ENCODE data around the gene RNASE1.
"Not testable (repeated sequence)": the region's sequence is repeated elsewhere in the genome, so short reads cannot be mapped to it uniquely, and the experiment has no call there.

The RNASE1 gene

DNA sequence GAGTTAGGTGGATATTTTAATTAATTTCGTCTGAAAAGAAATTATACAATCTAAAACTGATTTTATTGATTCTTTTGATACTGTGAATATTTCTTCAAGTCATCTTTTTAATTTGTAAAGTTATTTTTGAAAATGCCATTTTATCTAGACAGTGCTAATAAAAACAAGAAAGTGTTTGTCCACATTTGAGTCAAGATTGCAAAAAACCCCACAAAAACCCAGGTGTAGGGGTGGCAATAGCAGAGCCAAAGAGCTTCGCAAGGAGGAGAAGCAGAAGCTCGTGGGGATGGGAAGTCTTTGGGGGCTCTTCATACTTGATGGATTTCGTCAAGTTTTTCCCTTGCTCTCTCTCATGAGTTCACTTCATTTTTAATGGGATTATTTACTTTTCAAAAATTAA, 15.6 kb downstream of the RNASE1 start:
- in situ Hi-C loops (cut with MboI; ENCODE audit: low pct_unique_long_range_greater_than_20kb, low sequenced_read_pairs) = no loop called here
- DNase-seq = no peak

DNA sequence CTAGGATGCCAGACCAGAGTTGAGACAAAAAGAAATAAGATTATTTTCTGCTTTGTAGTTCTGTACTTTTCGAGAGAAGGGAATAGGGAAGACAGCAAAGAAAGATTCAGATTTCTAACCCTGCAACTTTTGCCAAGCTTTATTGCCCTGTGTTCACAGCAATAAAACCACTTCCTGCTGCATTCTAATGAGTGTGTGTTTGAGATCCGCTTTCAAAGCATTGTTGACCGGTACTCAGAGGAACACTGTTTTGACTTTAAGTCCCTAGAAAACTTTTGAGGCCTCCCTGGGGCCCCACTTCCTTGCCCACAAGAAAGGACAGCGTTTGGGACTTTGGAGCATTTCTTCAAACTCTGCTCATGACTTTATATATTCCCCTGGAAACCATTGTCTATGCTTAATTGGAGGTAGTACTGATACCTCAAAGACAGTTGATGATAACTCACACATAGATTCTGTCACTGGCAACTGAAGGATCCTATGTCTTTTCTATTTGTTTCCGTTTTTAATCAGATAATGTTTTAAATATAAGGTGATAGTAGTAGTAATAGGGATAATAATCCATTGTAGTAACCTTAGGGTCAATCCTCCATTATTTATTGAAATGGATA, 20.3 kb downstream of the RNASE1 start:
- DNase-seq = peak; percentile 52
- in situ Hi-C loops (cut with MboI; ENCODE audit: low pct_unique_long_range_greater_than_20kb, low sequenced_read_pairs) = no loop called here

DNA sequence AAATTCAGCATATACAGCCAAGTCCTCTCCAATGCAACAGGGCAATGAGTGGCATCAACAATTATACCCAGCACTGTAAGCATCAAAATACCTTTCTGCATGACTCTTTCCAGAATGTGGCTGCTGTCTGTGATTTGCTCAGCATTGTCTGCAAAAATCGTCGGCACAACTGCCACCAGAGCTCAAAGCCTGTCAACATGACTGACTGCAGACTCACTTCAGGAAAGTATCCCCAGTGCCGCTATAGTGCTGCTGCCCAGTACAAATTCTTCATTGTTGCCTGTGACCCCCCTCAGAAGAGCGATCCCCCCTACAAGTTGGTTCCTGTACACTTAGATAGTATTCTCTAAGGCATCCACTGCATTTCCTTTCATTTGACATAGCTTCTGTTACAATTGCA, 20.8 kb downstream of the RNASE1 start:
- no peak for DNase-seq
- in situ Hi-C loops (cut with MboI; ENCODE audit: low pct_unique_long_range_greater_than_20kb, low sequenced_read_pairs) = no loop called here

DNA sequence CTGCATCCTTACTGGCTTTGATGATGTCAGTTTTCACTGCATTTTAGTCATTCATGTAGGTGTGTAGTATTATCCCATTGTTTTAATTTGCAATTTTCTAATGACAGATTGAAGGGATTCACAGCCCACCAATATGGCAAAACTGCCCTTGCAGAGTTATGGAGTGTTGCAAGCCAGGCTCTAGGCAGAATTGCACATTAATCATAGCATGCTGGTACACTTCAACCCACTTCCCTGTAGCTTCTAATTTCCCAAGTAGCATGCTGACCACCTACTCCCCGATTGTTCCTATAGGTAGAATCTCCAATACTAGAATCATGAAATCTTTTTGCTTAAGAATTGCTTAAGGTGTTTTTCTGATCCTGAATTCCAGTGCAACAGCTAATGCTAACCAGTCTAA, 26.7 kb downstream of the RNASE1 start:
- DNase-seq = no peak
- in situ Hi-C loops (cut with MboI; ENCODE audit: low pct_unique_long_range_greater_than_20kb, low sequenced_read_pairs) = no loop called here

DNA sequence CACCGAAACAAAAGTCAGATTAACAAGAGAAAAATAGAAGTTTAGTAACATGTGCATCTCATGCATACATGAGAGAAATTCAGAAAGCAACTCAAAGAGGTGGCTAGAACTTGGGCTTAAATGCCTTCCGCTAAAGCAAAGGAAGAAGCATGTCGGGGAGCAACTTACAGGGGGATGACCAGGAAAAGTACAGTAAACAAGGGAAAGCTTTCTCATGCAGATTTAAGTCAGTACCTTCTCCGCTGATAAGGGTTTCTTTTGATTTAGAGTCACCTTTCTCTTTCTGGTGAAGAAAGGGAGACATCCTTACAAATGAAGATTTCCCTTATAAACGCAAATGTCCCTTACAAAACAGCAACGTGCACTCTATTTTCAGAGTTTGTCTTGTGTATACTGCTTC, 27.6 kb downstream of the RNASE1 start:
- DNase-seq = no peak
- in situ Hi-C loops (cut with MboI; ENCODE audit: low pct_unique_long_range_greater_than_20kb, low sequenced_read_pairs) = no loop called here

DNA sequence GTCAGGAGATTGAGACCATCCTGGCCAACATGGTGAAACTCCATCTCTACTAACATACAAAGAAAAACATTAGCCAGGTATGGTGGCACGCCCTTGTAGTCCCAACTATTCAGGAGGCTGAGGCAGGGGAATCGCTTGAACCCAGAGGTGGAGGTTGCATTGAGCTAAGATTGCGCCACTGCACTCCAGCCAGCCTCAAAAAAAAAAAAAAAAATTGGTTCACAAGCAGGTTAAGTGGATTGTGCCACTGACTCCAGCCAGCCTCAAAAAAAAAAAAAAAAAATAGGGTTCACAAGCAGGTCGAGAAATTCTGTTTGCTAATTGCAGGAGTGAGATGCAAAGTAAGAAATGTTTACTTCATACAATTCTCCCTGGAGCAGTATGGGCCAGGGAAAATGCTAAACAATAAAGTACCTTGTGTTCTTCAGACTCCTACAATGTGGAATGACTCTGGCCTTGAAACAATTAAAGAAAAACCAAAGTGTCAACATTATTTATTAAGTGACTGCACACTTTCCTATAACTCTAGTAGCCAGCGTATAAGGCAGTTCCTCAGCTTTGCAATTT, 28.3 kb downstream of the RNASE1 start:
- DNase-seq = no peak
- in situ Hi-C loops (cut with MboI; ENCODE audit: low pct_unique_long_range_greater_than_20kb, low sequenced_read_pairs) = no loop called here

DNA sequence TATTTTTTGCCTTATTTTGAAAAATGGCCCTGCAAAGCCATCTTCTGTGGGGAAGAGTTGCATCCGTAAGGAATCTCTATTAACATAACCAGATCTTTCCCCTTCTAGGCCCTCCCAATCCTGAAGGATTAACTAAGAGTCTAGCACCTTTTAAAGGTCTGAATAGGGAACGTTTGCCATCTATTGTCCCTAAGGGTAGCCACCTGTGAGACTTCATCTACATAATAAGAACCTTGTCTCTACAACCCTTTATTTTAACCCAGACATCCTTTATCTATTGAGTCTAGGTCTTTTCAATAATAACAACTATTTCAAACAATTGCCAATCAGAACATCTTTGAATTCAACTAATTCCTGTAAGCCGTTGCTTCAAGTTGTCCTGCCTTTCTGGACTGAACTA, 30.0 kb downstream of the RNASE1 start:
- in situ Hi-C loops (cut with MboI; ENCODE audit: low pct_unique_long_range_greater_than_20kb, low sequenced_read_pairs) = no loop called here

DNA sequence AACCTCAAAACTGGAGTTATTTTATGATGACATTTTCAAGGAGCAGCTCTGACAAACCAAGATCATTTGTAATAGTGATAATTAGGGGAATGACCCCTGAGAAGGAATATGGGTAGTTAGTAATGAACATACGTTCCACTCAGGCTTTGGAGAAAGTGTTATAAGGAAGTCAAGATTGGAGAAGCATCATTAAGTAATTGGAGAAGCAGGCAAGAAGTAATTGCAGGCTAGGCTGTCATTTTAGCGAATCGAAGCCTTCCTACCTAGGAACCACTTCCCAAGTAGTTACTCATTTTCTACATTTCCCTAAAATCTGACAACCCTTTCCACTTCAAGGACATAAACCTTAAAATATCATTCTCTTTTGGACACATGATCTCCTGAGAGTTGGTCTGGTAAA, 33.2 kb downstream of the RNASE1 start:
- DNase-seq = no peak
- in situ Hi-C loops (cut with MboI; ENCODE audit: low pct_unique_long_range_greater_than_20kb, low sequenced_read_pairs) = no loop called here

More for the DNA sequence above, 30.0 kb downstream of the RNASE1 start:
- DNase-seq = no peak

DNA sequence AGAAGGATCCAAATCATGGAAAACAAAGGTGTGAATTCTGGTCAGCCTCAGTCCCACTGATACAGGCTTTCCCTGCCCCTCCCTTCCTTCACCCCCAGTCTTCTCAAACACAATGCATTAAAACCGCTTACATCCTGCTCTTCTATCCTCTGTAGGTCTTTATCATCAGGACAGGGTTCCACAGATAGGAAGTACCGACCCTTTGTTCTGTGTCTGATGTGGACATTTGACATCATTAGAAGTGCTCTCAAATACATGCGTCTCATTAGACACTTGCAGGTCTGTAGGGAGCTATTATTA, 34.1 kb downstream of the RNASE1 start:
- in situ Hi-C loops (cut with MboI; ENCODE audit: low pct_unique_long_range_greater_than_20kb, low sequenced_read_pairs) = no loop called here

DNA sequence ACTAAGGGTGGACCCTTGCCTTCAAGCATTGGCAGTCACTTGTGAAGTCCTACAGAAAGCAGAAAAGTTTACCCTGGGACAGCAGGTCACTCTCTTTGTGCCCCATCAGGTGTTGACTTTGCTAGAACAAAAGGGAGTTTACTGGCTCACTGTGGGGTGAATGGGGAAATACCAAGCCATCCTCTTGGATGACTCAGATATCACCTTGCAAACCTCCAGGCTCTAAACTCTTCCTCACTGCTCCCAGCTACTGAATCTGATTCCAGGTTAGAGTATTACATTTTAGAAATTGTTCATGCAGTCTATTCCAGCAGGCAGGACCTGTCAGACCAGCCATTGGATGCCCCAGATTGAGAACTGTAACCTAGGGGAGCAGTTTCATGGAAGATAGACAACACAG, 41.7 kb downstream of the RNASE1 start:
- in situ Hi-C loops (cut with MboI; ENCODE audit: low pct_unique_long_range_greater_than_20kb, low sequenced_read_pairs) = no loop called here
- DNase-seq = no peak

More for the DNA sequence above, 34.1 kb downstream of the RNASE1 start:
- no peak for DNase-seq

DNA sequence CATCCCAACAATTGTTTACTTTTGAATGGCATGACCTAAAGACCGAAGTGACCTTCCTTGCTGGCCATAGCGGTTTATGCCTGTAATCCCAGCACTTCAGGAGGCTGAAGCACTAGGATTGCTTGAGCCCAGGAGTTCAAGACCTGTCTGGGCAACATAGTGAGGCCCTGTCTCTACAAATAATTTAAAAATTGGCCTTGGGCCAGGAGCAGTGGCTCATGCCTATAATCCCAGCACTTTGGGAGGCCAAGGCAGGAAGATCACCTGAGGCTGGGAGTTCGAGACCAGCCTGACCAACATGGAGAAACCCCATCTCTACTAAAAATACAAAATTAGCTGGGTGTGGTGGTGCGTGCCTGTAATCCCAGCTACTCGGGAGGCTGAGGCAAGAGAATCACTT, 43.2 kb downstream of the RNASE1 start:
- in situ Hi-C loops (cut with MboI; ENCODE audit: low pct_unique_long_range_greater_than_20kb, low sequenced_read_pairs); DNase-seq: not testable (repeated sequence)

DNA sequence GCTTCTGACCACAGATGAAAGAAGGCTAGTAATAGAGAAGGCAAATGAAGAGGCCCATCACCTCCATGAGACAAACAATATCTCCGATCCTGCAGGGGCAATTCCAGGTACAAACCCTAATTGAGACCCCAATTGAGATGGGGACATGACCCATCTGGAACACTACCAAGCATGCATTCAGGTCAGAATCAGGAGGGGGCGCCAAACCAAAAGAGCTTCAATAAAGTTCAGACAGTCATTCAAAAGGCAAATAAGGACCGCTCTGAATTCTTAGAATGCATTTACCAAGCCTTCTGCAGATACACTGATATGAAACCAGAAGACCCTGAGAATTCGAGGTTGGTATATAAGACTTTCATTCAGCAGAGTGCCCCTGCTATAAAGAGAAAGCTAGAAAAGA, 44.7 kb downstream of the RNASE1 start:
- in situ Hi-C loops (cut with MboI; ENCODE audit: low pct_unique_long_range_greater_than_20kb, low sequenced_read_pairs) = no loop called here
- DNase-seq = peak; percentile 13

DNA sequence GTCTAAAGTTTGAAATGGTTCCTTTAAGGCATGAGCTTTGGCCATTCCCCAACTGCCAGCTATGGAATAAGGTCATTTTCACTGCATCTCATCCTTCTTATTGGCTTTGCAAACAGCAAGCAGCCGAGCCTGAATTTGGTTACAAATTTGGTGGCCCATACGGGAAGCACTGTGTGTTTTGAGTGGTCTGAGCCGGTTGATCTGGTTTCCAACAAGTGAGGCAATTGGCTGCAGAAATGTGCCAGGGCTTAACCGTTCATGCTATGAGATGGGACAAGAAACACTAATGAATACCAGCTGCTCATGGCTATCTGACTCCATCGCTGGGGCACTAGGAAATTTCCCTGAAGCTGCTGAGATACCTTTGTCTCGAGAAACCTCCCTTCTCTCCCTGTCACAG, 47.6 kb downstream of the RNASE1 start:
- no peak for DNase-seq
- in situ Hi-C loops (cut with MboI; ENCODE audit: low pct_unique_long_range_greater_than_20kb, low sequenced_read_pairs) = no loop called here

DNA sequence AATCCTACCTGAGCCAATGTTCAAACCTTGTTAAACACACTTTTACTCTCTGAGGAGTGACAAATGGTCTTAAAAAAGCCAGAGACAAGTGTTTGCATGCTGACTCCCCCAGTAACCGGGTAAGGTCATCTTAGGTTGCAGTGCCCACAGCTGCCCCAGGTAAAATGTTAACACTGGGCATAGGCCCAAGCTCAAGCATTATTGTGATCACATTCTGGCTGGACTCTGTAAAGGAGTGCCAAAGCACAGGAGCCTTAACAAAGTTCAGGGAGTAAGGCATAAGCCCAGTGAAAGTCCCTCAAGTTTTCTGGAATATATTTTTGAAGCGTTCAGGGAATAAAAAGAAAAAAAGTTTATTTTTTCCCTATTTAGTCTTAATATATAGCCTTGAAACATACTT, 48.3 kb downstream of the RNASE1 start:
- in situ Hi-C loops (cut with MboI; ENCODE audit: low pct_unique_long_range_greater_than_20kb, low sequenced_read_pairs) = no loop called here
- DNase-seq = no peak

DNA sequence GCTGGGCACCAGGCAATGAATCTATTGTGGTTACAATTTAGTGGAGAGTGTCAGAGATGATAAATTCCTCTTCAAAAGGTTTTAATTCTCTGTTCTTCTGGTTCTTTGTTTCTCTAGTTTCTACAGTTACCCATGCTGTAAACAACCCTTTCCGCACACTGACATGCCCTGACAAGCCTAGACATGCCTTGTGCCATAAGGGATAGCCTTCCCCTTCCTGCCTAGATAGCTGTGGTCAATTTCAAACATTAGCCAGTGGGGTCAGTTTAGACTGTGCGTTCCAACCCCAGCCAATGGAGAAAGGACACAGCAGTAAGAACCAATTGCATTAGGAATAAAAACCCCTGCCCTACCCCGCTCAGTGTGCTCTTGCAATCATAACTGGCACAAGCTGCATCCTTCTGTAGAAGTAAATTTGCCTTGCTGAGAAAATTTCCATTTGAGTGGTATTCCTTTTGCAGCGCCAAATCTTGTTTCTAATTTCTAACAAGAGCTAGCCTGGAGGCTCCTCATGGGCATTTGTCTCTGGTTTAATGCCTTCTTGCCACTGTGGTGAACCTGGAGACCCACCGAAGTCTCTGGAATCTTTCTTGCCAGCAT, 50.6 kb downstream of the RNASE1 start:
- DNase-seq = peak; percentile 52
- in situ Hi-C loops (cut with MboI; ENCODE audit: low pct_unique_long_range_greater_than_20kb, low sequenced_read_pairs) = no loop called here
